Measurements from ENCODE around the gene RRP1B.

The RRP1B gene

DNA sequence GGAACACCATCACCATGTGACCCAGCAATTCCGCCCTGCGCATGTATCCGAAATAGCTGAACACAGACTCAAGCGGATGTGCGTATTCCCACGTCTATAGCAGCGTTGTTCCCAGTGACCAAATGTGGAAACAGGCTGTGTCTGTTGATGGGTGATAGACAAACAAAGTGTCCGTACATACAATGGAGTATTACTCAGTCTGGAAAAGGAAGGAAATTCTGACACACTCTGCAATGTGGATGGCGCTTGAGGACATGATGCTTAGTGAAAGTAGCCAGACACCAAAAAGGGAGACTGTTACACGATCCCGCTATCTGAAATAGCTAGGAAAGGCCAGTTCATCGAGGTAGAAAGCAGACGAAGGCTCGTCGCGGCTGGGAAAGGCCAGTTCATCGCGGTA, 85.4 kb downstream of the RRP1B start:
- no peak for DNase-seq (ENCODE audit: low spot score)

Data from CD4-positive, alpha-beta T cell treated with Interleukin-2 at 100 ng/mL for 4 hours (primary cell).